ENCODE measurements around the gene TXNDC17. TPM values are rescaled to one million over a fixed set of nuclear protein-coding genes. Genes with fewer than 3 reads are reported as not detected.

Gene TXNDC17
- total and polyA plus RNA-seq, 2 of the 13 experiments (the other 11 are each of a cell fraction or from before 2014, with no cell fraction given) = 188 to 266 TPM

- TF ChIP-seq PATZ1 (CRISPR knock-in tag; IDR thresholded peaks at IDR 0.05) (no peak), KAT7 (CRISPR knock-in tag; IDR thresholded peaks at IDR 0.05; ENCODE audit: borderline replicate concordance) (no peak), ZNF503 (CRISPR knock-in tag; IDR thresholded peaks at IDR 0.05) (no peak), NR2F2 (IDR thresholded peaks at IDR 0.05; ENCODE audit: borderline replicate concordance, low read depth) (no peak), ZC3H4 (CRISPR knock-in tag; IDR thresholded peaks at IDR 0.05; ENCODE audit: borderline replicate concordance) (no peak), ZNF282 (IDR thresholded peaks at IDR 0.05; ENCODE audit: partially characterized antibody) (no peak), ZFP36 (IDR thresholded peaks at IDR 0.05; ENCODE audit: borderline replicate concordance, low read depth, low read length, partially characterized antibody) (no peak), ZNF891 (CRISPR knock-in tag; IDR thresholded peaks at IDR 0.05) (no peak), CERS6 (CRISPR knock-in tag; IDR thresholded peaks at IDR 0.05) (no peak), CREB1 (IDR thresholded peaks at IDR 0.05) (no peak), CREB1 (CRISPR knock-in tag; IDR thresholded peaks at IDR 0.05) (no peak)
Measured at GRCh38 chr17:6660805-6661463, 20.1 kb downstream of the TXNDC17 start (continued).

All from HepG2 (cell line).